ENCODE data around the gene FAM184A.

The FAM184A gene

DNA sequence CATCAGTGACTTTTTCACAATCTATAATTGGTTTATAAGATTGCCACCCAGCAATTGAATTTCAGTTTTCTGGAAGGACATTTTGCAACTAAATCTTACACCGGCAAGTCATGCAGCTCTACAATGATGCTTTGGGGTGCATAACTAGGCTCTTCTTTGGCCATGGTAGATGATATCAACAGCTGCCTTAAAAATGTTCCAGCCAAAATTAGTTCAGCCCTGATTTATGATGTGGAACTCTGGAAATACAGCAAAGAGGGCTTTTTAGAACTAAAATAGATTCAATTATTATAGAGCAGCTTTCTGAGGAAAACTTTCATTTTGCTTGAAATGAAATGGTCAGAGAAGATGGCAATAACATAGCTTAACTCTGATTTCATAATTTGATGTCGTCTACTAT is 125.1 kb downstream of the FAM184A start:
- no peak for DNase-seq

GRCh38 chr6:118952683-118953082 is 125.8 kb downstream of the FAM184A start:
- DNase-seq, result no peak

GRCh38 chr6:118945217-118945616 is 133.2 kb downstream of the FAM184A start:
- DNase-seq, result no peak

GRCh38 chr6:118940770-118941169 is 137.7 kb downstream of the FAM184A start:
- DNase-seq, result no peak

- DNase-seq, result no peak
Measured at GRCh38 chr6:118939683-118940082, 138.8 kb downstream of the FAM184A start.

DNA sequence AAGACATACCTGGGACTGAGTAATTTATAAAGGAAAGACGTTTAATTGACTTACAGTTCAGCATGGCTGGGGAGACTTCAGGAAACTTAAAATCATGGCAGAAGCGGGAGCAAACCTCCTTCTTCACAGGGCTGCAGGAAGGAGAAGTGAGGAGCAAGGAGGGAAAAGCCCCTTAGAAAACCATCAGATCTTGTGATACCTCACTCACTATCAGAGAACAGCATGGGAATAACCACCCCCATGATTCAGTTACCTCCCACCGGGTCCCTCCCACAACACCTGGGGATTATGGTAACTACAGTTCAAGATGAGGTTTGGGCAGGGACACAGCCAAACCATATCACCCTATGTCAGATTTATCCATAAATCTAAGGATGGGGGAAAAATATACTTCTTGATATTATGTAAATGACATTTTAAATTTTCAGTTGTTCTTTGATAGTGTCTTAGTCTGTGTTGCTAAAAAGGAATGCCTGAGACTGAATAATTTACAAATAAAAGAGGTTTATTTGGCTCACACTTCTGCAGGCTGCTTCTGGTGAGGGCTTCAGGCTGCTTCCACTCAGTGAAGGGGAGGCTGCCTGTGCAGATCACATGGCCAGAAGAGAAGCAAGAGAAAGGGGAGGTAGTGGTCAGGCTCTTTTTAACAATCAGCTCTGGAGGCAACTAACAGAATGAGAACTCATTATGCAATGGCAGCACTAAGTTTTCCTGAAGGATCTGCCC is 142.3 kb downstream of the FAM184A start:
- no peak for DNase-seq

GRCh38 chr6:118935331-118935668 is 143.2 kb downstream of the FAM184A start:
- DNase-seq, result no peak

- DNase-seq, result peak; percentile 80
Measured at GRCh38 chr6:118934461-118935330, 143.8 kb downstream of the FAM184A start, which contains the start of gene MCM9. MCM9 (minus strand) TSS chr6:118935159; CDS start chr6:118931723, 3,436 bp downstream.

DNA sequence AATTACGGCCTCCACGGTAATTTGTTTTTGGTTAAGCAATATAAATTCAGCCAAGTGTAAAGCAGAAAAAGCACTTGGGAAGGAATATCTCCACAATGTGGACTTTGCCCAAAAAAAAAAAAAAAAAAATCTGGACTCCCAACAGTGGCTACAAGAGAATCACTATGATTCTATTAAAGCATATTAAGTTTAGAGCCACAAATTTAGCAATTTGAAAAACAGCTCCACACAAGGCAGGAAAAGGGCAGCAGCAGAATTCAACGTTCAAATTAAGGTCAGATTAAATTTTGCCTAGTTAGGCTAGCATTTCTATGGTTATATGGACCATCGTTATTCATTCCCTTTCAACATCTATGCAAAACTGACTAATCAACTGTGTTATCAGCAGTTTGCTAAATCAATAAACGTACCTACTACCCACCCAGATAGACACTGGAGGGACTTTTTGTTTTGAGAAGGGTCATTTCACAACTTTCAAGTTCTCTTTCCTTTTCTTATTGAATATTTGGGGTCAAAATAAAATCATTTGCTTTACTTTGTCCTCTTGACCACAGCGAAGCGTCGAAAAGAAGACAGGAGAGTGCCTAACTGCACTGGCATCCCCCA is 144.5 kb downstream of the FAM184A start:
- no peak for DNase-seq

GRCh38 chr6:118932421-118932820 is 146.0 kb downstream of the FAM184A start:
- DNase-seq, result no peak

DNA sequence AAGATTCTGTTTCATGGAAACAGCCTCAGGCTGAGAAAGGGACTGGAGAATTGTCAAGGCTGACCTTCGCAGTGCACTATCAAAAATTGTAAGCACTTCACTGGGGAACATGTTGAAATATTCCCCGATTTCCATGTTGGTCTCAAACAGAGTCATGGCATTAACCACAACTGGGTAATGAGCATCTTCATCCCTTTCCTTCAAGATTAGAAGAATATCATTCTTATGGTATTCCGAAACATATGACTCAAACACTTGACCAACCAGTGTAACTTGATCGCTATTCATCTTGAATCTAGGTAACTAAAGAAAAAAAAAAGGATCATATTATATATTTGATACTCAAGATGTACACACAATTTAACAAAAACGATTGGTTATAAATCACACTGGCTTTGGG is 147.0 kb downstream of the FAM184A start:
- no peak for DNase-seq

- DNase-seq, result no peak
Measured at GRCh38 chr6:118930680-118931079, 147.8 kb downstream of the FAM184A start.

GRCh38 chr6:118923035-118923434 is 155.4 kb downstream of the FAM184A start:
- no peak for DNase-seq

DNA sequence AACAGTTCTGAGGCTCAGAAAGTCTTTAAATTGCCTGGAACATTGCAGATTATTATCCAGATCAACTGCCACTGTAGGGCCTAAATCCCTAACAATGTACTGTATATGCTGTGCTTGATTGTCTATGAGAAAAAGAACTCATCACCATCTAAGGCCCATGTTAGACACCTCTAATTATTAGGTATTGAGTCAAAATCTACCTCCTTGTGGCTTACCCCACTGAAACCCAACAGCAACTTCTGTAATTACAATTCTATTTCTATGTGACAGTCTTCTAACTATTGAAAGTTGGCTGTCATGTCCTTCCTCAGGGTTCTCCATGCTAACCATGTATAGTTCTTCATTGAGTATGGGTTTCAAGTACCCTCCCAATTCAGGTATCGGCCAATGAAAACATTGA is 157.4 kb downstream of the FAM184A start:
- no peak for DNase-seq

DNA sequence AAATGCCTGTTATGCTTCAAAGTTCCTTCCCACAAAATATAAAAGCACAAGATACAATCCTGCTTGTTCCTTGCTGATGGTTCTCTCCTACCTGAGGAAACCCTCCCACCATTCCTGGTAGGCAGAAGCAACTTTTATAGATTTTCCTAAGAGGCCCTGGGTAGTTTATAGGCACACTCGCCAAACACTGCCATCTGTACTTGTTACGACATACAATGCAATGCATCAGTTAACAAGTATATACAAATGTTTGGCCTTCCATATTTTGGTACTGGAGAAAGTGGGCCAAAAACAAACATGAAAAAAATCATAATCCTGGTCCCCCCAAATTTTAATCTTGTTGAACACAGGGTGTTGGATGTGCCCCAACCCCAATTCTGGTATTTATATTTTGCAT is 160.1 kb downstream of the FAM184A start:
- no peak for DNase-seq

DNA sequence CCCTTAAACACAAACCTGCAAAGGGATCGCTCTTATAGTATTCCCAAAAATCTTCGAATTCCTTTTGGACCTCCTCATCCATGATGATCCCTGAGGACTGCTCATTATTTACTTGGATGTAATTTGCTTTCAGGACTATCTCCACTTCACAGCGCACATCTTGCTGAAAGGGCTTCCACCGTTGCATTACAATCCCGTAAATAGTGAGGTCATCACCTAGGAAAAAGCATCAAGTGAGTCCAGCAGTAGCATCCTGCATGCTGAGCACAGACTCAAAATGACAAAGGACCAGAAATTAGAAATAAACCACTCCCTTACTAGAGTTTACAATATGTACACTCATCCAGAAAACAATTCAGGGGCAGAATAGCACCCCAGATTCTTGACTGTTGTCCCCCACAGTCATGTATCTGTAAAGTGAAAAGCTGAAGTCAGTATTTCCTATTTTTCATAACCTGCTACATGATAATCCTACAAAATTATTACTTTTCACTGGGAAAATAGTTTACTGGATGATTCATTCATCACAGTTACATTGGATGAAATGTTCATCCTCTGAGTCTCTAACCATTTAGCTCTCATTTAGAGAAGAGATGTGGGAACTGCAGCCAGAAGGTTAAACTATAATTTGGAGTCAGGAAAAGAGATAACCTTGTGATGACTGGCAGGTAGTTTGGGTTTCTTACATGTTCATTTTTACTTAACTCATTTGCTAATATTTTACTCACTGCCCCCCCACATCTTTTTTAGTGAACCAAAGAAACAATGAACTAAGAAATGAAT is 160.7 kb downstream of the FAM184A start:
- no peak for DNase-seq

GRCh38 chr6:118914598-118914997 is 163.9 kb downstream of the FAM184A start:
- no peak for DNase-seq

DNA sequence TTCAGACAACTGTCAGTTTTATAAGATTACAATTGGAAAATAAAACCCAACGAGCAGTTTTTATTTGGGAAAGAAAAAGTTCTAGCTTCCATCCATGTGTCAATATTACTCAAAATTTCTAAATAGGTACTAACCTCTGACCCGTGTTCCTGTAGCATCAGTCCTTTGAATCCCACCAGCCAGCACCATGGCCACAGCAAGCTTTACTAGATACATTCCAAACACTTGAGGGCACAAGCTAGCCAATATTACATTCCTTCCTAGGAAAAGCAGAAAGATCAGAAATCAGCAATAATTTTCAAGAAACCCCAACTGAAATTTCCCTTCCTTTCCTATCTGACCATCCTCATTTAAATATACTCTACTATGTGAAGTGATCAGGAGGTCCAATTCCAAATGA is 165.3 kb downstream of the FAM184A start:
- DNase-seq, result no peak

DNA sequence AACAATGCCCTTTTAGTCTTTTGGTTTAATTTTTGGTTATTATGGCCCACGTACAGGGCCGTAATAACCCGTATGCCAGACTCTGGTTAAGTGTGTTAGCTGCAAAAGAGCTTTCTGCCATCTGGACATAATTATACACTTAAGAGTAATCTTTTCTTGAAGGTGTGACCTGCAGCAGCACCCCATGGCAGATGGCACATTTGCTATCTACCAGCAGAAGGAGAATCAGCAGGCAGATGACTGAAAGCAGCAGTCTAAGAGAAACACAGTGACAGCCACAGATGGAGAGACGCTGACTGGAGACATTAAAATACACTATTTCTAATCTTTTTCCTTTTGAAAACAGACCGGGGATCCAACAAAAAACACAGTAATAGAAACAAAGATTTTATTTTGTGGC is 165.8 kb downstream of the FAM184A start:
- DNase-seq, result no peak

Data from effector CD8-positive, alpha-beta T cell (primary cell).